H1 (cell line): ENCODE measurements around the gene KIF3B. TPM values are rescaled to one million over a fixed set of nuclear protein-coding genes. Genes with fewer than 3 reads are reported as not detected.

Experiments used
- CTCF ChIA-PET: fragments of 300-600 bp; sonication (Branson Sonifier 250); formaldehyde crosslinking; loops from one replicate; lab custom pipeline; 2021; ENCODE audit not compliant: partially characterized antibody; lab: Charles Lee
- POLR2A ChIA-PET: fragments of 300-600 bp; sonication (Branson Sonifier 250); formaldehyde crosslinking; loops from one replicate; lab custom pipeline; 2021; ENCODE audit warnings: inconsistent platforms; ENCODE audit not compliant: partially characterized antibody; lab: Charles Lee
- DNase-seq, 2 experiments: peaks; one replicate each; pipeline versions ENCODE4 v3.0.0 to v3.0.0-alpha.2; 2010 to 2022; ENCODE audit warnings: low spot score in 2 of 2, low read depth in 1 of 2, mixed read lengths in 1 of 2
- FAIRE-seq: peaks from 2 replicates; lab custom pipeline; 2011; peaks lifted over from hg19 to GRCh38; lab: Jason Lieb, UNC
- H2AFZ ChIP-seq: 2 replicates; pipeline ENCODE4 v1.8.1; 2012; ENCODE audit warnings: low read length, inconsistent platforms
- H2AK5ac ChIP-seq: 2 replicates; pipeline ENCODE4 v1.6.1; 2013; ENCODE audit warnings: low read depth, low read length
- H2BK120ac ChIP-seq: replicated peaks from 2 replicates; pipeline ENCODE3; 2013; ENCODE audit warnings: low read depth, low read length, inconsistent platforms
- H2BK12ac ChIP-seq: 2 replicates; pipeline ENCODE4 v1.6.1; 2013; ENCODE audit warnings: low read depth, low read length
- H2BK15ac ChIP-seq: 2 replicates; pipeline ENCODE4 v1.6.1; 2013; ENCODE audit warnings: low read length
- H2BK20ac ChIP-seq: 2 replicates; pipeline ENCODE4 v1.6.1; 2013; ENCODE audit warnings: low read length
- H2BK5ac ChIP-seq: 2 replicates; pipeline ENCODE4 v1.6.1; 2013; ENCODE audit warnings: low read depth, low read length
- H3K14ac ChIP-seq: 2 replicates; pipeline ENCODE4 v1.6.1; 2013; ENCODE audit warnings: inconsistent platforms; ENCODE audit not compliant: insufficient read length
- H3K18ac ChIP-seq: 2 replicates; pipeline ENCODE4 v1.6.1; 2013; ENCODE audit warnings: low read length; ENCODE audit errors: extremely low read depth
- H3K23ac ChIP-seq: 2 replicates; pipeline ENCODE4 v1.6.1; 2013; ENCODE audit warnings: inconsistent platforms; ENCODE audit not compliant: insufficient read length
- H3K23me2 ChIP-seq: 2 replicates; pipeline ENCODE4 v1.6.1; 2013; ENCODE audit warnings: low read depth, low read length
- H3K27ac ChIP-seq: 2 replicates; pipeline ENCODE4 v1.6.1; 2011; ENCODE audit warnings: low read depth, low read length, inconsistent platforms
- H3K27me3 ChIP-seq, 4 experiments: replicated peaks in 1 of 4; 1 replicate in 1 of 4; 2 replicates in 3 of 4; pipeline versions ENCODE4 v1.6.1 to v1.8.1; 2011 to 2013; ENCODE audit warnings: low read length in 3 of 4, mild to moderate bottlenecking in 3 of 4, inconsistent platforms in 2 of 4, mixed read lengths in 2 of 4, moderate library complexity in 1 of 4; ENCODE audit not compliant: control insufficient read depth in 3 of 4, insufficient read depth in 3 of 4; ENCODE audit errors: extremely low read depth in 1 of 4
- H3K36me3 ChIP-seq, 4 experiments: 2 replicates each; pipeline versions ENCODE4 v1.6.1 to v1.8.1; 2011 to 2013; ENCODE audit warnings: mild to moderate bottlenecking in 4 of 4, low read length in 3 of 4, moderate library complexity in 2 of 4, control low read depth in 1 of 4, inconsistent platforms in 1 of 4; ENCODE audit not compliant: insufficient read depth in 4 of 4, control insufficient read depth in 2 of 4
- H3K4ac ChIP-seq: replicated peaks from 2 replicates; pipeline ENCODE3; 2013; ENCODE audit warnings: low read length, low read depth, mixed read lengths, inconsistent platforms; ENCODE audit not compliant: insufficient read length
- H3K4me1 ChIP-seq, 4 experiments: replicated peaks in 1 of 4; 1 replicate in 1 of 4; 2 replicates in 3 of 4; pipeline versions ENCODE4 v1.6.1 to v1.8.1; 2011 to 2013; ENCODE audit warnings: low read length in 3 of 4, inconsistent platforms in 2 of 4, mixed read lengths in 1 of 4; ENCODE audit not compliant: insufficient read depth in 4 of 4, control insufficient read depth in 3 of 4
- H3K4me2 ChIP-seq, 2 experiments: 2 replicates each; pipeline versions ENCODE4 v1.6.1 to v1.8.1; 2011 to 2013; ENCODE audit warnings: low read depth in 2 of 2, low read length in 2 of 2, control low read depth in 1 of 2, inconsistent platforms in 1 of 2, mild to moderate bottlenecking in 1 of 2; ENCODE audit not compliant: insufficient read depth in 1 of 2
- H3K4me3 ChIP-seq, 4 experiments: fragments of 200-600, 300-600 bp in 1 of 4; sonication (generic), shearing (Covaris generic), sonication (Bioruptor Twin) in 1 of 4; 2 replicates each; pipeline versions ENCODE4 v1.5.1 to v1.8.1; 2011 to 2016; ENCODE audit warnings: low read length in 4 of 4, low read depth in 3 of 4, control low read depth in 2 of 4, inconsistent platforms in 2 of 4, mild to moderate bottlenecking in 2 of 4, mixed read lengths in 1 of 4, moderate library complexity in 1 of 4; ENCODE audit not compliant: insufficient read depth in 2 of 4; ENCODE audit errors: extremely low read depth in 1 of 4
- H3K56ac ChIP-seq: replicated peaks from 2 replicates; pipeline ENCODE3; 2013; ENCODE audit warnings: low read depth, mild to moderate bottlenecking, mixed read lengths, low read length, inconsistent platforms; ENCODE audit not compliant: insufficient read length
- H3K79me1 ChIP-seq: 2 replicates; pipeline ENCODE4 v1.6.1; 2013; ENCODE audit warnings: low read depth, low read length, control low read depth
- H3K79me2 ChIP-seq, 2 experiments: 2 replicates each; pipeline versions ENCODE4 v1.6.1 to v1.8.1; 2012 to 2013; ENCODE audit warnings: low read length in 2 of 2, mild to moderate bottlenecking in 2 of 2, inconsistent platforms in 1 of 2; ENCODE audit not compliant: insufficient read depth in 2 of 2, control insufficient read depth in 1 of 2
- H3K9ac ChIP-seq, 4 experiments: replicated peaks in 1 of 4; 1 replicate in 1 of 4; 2 replicates in 3 of 4; pipeline versions ENCODE4 v1.6.1 to v1.8.1; 2011 to 2013; ENCODE audit warnings: low read depth in 3 of 4, low read length in 3 of 4, control low read depth in 2 of 4, mild to moderate bottlenecking in 2 of 4, moderate library complexity in 2 of 4, inconsistent platforms in 1 of 4; ENCODE audit errors: extremely low read depth in 1 of 4
- H3K9me3 ChIP-seq, 2 experiments: 2 replicates each; pipeline versions ENCODE4 v1.6.1 to v1.8.1; 2012 to 2013; ENCODE audit warnings: mild to moderate bottlenecking in 2 of 2, moderate library complexity in 2 of 2, control low read depth in 1 of 2, inconsistent platforms in 1 of 2, low read depth in 1 of 2, low read length in 1 of 2, mixed read lengths in 1 of 2; ENCODE audit not compliant: insufficient read depth in 2 of 2
- H4K20me1 ChIP-seq, 2 experiments: replicated peaks in 1 of 2; 2 replicates each; pipeline versions ENCODE3 to v1.8.1; 2011 to 2013; ENCODE audit warnings: inconsistent platforms in 2 of 2, low read length in 2 of 2, mild to moderate bottlenecking in 1 of 2; ENCODE audit not compliant: insufficient read depth in 2 of 2, control insufficient read depth in 1 of 2
- H4K5ac ChIP-seq: 2 replicates; pipeline ENCODE4 v1.6.1; 2013; ENCODE audit warnings: low read length, low read depth, mixed read lengths, inconsistent platforms; ENCODE audit not compliant: insufficient read length
- H4K8ac ChIP-seq: 2 replicates; pipeline ENCODE4 v1.8.0; 2013; ENCODE audit warnings: mild to moderate bottlenecking, moderate library complexity, low read length, inconsistent platforms; ENCODE audit not compliant: insufficient read depth; ENCODE audit errors: extremely low read depth
- H4K91ac ChIP-seq: replicated peaks from 2 replicates; pipeline ENCODE3; 2013; ENCODE audit warnings: low read length, mixed read lengths, inconsistent platforms; ENCODE audit not compliant: insufficient read length
- BRCA1 ChIP-seq: IDR thresholded peaks from 2 replicates; pipeline ENCODE4 v1.6.1; 2012; ENCODE audit warnings: low read depth, low read length, improper control_type of control experiment
- POU5F1 ChIP-seq: IDR thresholded peaks from 2 replicates; pipeline ENCODE4 v1.6.1; 2011; ENCODE audit warnings: low read depth, mild to moderate bottlenecking, low read length, moderate library complexity
- RXRA ChIP-seq: IDR thresholded peaks from 2 replicates; pipeline ENCODE4 v1.6.1; 2011; ENCODE audit warnings: low read depth, mild to moderate bottlenecking, low read length, moderate library complexity; ENCODE audit not compliant: insufficient read depth
- ZNF274 ChIP-seq: IDR thresholded peaks from 2 replicates; pipeline ENCODE4 v1.7.0; 2012; ENCODE audit warnings: low read length, borderline replicate concordance; ENCODE audit errors: extremely low read depth
- WGBS, 2 experiments: shearing (Covaris generic) in 1 of 2; methylation state at CpG; one replicate each; pipeline versions ENCODE4 v1.1.6 to v1.1.7; 2013 to 2015; ENCODE audit warnings: low lambda C conversion rate in 2 of 2, mixed read lengths in 2 of 2, inconsistent platforms in 1 of 2, low coverage in 1 of 2, missing lambda C conversion rate in 1 of 2; ENCODE audit not compliant: insufficient replicate concordance in 2 of 2, insufficient coverage in 1 of 2, insufficient read length in 1 of 2; ENCODE audit errors: extremely low coverage in 1 of 2, missing lambda C conversion rate in 1 of 2; 5-methylcytosine and 5-hydroxymethylcytosine counted together
- polyA plus RNA-seq, 7 experiments: library from polyadenylated mRNA; depleted of rRNA in 3 of 7; stranded (reverse) in 5 of 7; unstranded in 2 of 7; fragments of >200 nt in 5 of 7; fragments of 200-250 nt in 2 of 7; gene quantifications; 1 replicate in 5 of 7; 2 replicates in 1 of 7; 4 replicates in 1 of 7; pipeline versions ENCODE4 v1.2.1 to v1.2.3, GENCODE V29; 2011 to 2013; ENCODE audit warnings: missing spikeins in 2 of 7, mixed read lengths in 2 of 7
- total RNA-seq: library from RNA; stranded (reverse); fragmentation: NEBNext Ultra II Directional; extraction: Animal tissue kit (Norgen Biotek cat#: 25700); gene quantifications from 2 replicates; pipeline ENCODE4 v1.2.1, GENCODE V29; 2021

KIF3B gene
- total and polyA plus RNA-seq, 2 of the 8 experiments (the other 6 are each of a cell fraction or from before 2014, with no cell fraction given) = 10.1 to 22.4 TPM

GRCh38 chr20:32249030-32249738 is 28.3 kb upstream of the KIF3B start:
- WGBS, 2 experiments = 86% methylated on average over 9 of the region's 9 CpGs; no CpG with 5 or more reads in 1 of the 2 experiments
- no peaks in the 10 kb centered on the region for H3K23me2 ChIP-seq
- no peak overlapping the region for H3K4me3 ChIP-seq
- H3K4me2 ChIP-seq = no peak overlapping the region
- H2BK15ac ChIP-seq = no peak overlapping the region
- H3K56ac ChIP-seq = no peak overlapping the region
- H3K14ac ChIP-seq = no peak overlapping the region
- H2BK120ac ChIP-seq = no peak overlapping the region
- no peak for TF ChIP-seq ZNF274
- TF ChIP-seq POU5F1 = no peak
- TF ChIP-seq RXRA = no peak
- TF ChIP-seq BRCA1 = no peak
- TF ChIP-seq, all 59 proteins: peak for 0
- no peak overlapping the region for H3K18ac ChIP-seq
- peaks cover 0 to 3% of the 10 kb centered on the region in 2 experiments; a peak in 1 of 4 replicates for H3K9me3 ChIP-seq
- H3K27ac ChIP-seq = no peak overlapping the region
- H3K36me3 ChIP-seq = no peaks in the 10 kb centered on the region
- no peak overlapping the region for H2BK20ac ChIP-seq
- no peaks in the 10 kb centered on the region for H3K4me1 ChIP-seq
- DNase-seq = no peak
- no peak overlapping the region for H4K8ac ChIP-seq
- H2BK12ac ChIP-seq = no peak overlapping the region
- H4K5ac ChIP-seq = no peak overlapping the region
- H3K27me3 ChIP-seq = 0 out of 7 replicates have a peak, but pooled peaks cover 0 to 2% (median 0%) of the 10 kb centered on the region in 4 experiments
- H2AFZ ChIP-seq = no peak overlapping the region
- H3K23ac ChIP-seq = no peak overlapping the region
- no peak overlapping the region for H2AK5ac ChIP-seq
- POLR2A ChIA-PET = interaction anchor here (0.6 kb wide), 1 partner anchor 61 kb away, joined by 3 read pairs; no protein-coding TSS in a partner anchor
- H3K9ac ChIP-seq = no peak overlapping the region
- no peaks in the 10 kb centered on the region for H3K79me2 ChIP-seq
- H4K91ac ChIP-seq = no peak overlapping the region
- CTCF ChIA-PET = interaction anchor here (0.7 to 1.0 kb wide), 3 partner anchors 8 to 180 kb away, joined by 3 to 4 read pairs (median 3); no protein-coding TSS in a partner anchor
- FAIRE-seq = no peak
- no peaks in the 10 kb centered on the region for H3K79me1 ChIP-seq
- no peak overlapping the region for H3K4ac ChIP-seq
- H2BK5ac ChIP-seq = no peak overlapping the region
- no peaks in the 10 kb centered on the region for H4K20me1 ChIP-seq
